Measurements from ENCODE around the gene SLC22A23.
A peak's percentile ranks its signal among the peaks of the same experiment; 100 is the strongest.

Gene SLC22A23

GRCh38 chr6:3369985-3370360 lies 86.9 kb downstream of the SLC22A23 start:
- DNase-seq (ENCODE audit: low read depth): no peak

GRCh38 chr6:3368685-3369084 lies 88.2 kb downstream of the SLC22A23 start:
- no peak for DNase-seq (ENCODE audit: low read depth)

GRCh38 chr6:3367630-3368029 lies 89.2 kb downstream of the SLC22A23 start:
- no peak for DNase-seq (ENCODE audit: low read depth)

GRCh38 chr6:3366596-3367413 lies 90.0 kb downstream of the SLC22A23 start:
- DNase-seq (ENCODE audit: low read depth): no peak

GRCh38 chr6:3364391-3364790 lies 92.5 kb downstream of the SLC22A23 start:
- DNase-seq (ENCODE audit: low read depth): no peak

GRCh38 chr6:3363296-3364025 lies 93.4 kb downstream of the SLC22A23 start:
- DNase-seq (ENCODE audit: low read depth): no peak

GRCh38 chr6:3361312-3362037 lies 95.4 kb downstream of the SLC22A23 start:
- no peak for DNase-seq (ENCODE audit: low read depth)

GRCh38 chr6:3360727-3361045 lies 96.2 kb downstream of the SLC22A23 start:
- DNase-seq (ENCODE audit: low read depth): no peak

GRCh38 chr6:3359973-3360726 lies 96.7 kb downstream of the SLC22A23 start:
- no peak for DNase-seq (ENCODE audit: low read depth)

- DNase-seq (ENCODE audit: low read depth): no peak
Measured at GRCh38 chr6:3359101-3359752, 97.6 kb downstream of the SLC22A23 start.

GRCh38 chr6:3358413-3359100 lies 98.3 kb downstream of the SLC22A23 start:
- DNase-seq (ENCODE audit: low read depth): no peak

GRCh38 chr6:3357678-3358077 lies 99.2 kb downstream of the SLC22A23 start:
- DNase-seq (ENCODE audit: low read depth): no peak

- DNase-seq (ENCODE audit: low read depth): no peak
Measured at GRCh38 chr6:3356824-3357420, 99.9 kb downstream of the SLC22A23 start.

- DNase-seq (ENCODE audit: low read depth): peak; percentile 51
Measured at GRCh38 chr6:3356056-3356823, 100.6 kb downstream of the SLC22A23 start.

GRCh38 chr6:3355358-3356055 lies 101.3 kb downstream of the SLC22A23 start:
- peak; percentile 26 for DNase-seq (ENCODE audit: low read depth)

GRCh38 chr6:3355011-3355357 lies 101.9 kb downstream of the SLC22A23 start:
- no peak for DNase-seq (ENCODE audit: low read depth)

- no peak for DNase-seq (ENCODE audit: low read depth)
Measured at GRCh38 chr6:3353939-3354338, 102.9 kb downstream of the SLC22A23 start.

- DNase-seq (ENCODE audit: low read depth): no peak
Measured at GRCh38 chr6:3353213-3353903, 103.5 kb downstream of the SLC22A23 start.

- DNase-seq (ENCODE audit: low read depth): no peak
Measured at GRCh38 chr6:3352678-3353077, 104.2 kb downstream of the SLC22A23 start.
